Activated T-helper 17 cell treated with anti-CD3 and anti-CD28 coated beads, Interleukin-2, amount 50 U/mL, for 72 hours (primary cell): ENCODE measurements around the gene MICAL2. TPM values are rescaled to one million over a fixed set of nuclear protein-coding genes. Genes with fewer than 3 reads are reported as not detected.
A peak's percentile ranks its signal among the peaks of the same experiment; 100 is the strongest.

Experiments used
- ATAC-seq: fragments of 150-1000 bp; cut with Tn5 transposase; replicated peaks from 2 replicates; pipeline ENCODE4 v1.10.0; 2021; ENCODE audit warnings: mild to moderate bottlenecking, moderate library complexity
- H3K27ac Mint-ChIP-seq: one replicate; pipeline ENCODE4 v1.8.0; 2022; ENCODE audit warnings: mixed read lengths
- H3K27me3 Mint-ChIP-seq: one replicate; pipeline ENCODE4 v1.8.0; 2022; ENCODE audit warnings: mixed read lengths
- H3K36me3 Mint-ChIP-seq: one replicate; pipeline ENCODE4 v1.8.0; 2022; ENCODE audit warnings: low read depth, mild to moderate bottlenecking, mixed read lengths
- H3K4me1 Mint-ChIP-seq: one replicate; pipeline ENCODE4 v1.8.0; 2022; ENCODE audit warnings: mixed read lengths
- H3K4me3 Mint-ChIP-seq: one replicate; pipeline ENCODE4 v1.8.0; 2022; ENCODE audit warnings: mild to moderate bottlenecking, mixed read lengths
- H3K9me3 Mint-ChIP-seq: one replicate; pipeline ENCODE4 v1.8.0; 2022; ENCODE audit warnings: mixed read lengths
- total RNA-seq, 2 donors: library from RNA; stranded (reverse); gene quantifications; one replicate each; pipeline ENCODE4 v1.2.3, GENCODE V29; 2022

Gene MICAL2
- total RNA-seq, 2 donors from 2014 or later, result 127 to 253 TPM

GRCh38 chr11:12152321-12152720 is 41.9 kb downstream of the MICAL2 start:
- Mint-ChIP-seq H3K36me3 (peaks cover 25% of the 10 kb centered on the region), H3K4me1 (peaks cover 64% of the 10 kb centered on the region), H3K27ac (peak overlapping the region; percentile 66), H3K27me3 (no peaks in the 10 kb centered on the region), H3K9me3 (no peaks in the 10 kb centered on the region), H3K4me3 (peak overlapping the region; percentile 12)
- no peak for ATAC-seq

- Mint-ChIP-seq H3K36me3 (peaks cover 25% of the 10 kb centered on the region), H3K4me3 (peak overlapping the region; percentile 57), H3K27me3 (no peaks in the 10 kb centered on the region), H3K9me3 (no peaks in the 10 kb centered on the region), H3K27ac (peak overlapping the region; percentile 88), H3K4me1 (peaks cover 56% of the 10 kb centered on the region)
- no peak for ATAC-seq
These were observed 44.7 kb downstream of the MICAL2 start for GRCh38 chr11:12154871-12155668.

- no peak for ATAC-seq
- peaks cover 25% of the 10 kb centered on the region for H3K36me3 Mint-ChIP-seq
- peak overlapping the region; percentile 57 for H3K4me3 Mint-ChIP-seq
- H3K27ac Mint-ChIP-seq, result peak overlapping the region; percentile 88
- H3K27me3 Mint-ChIP-seq, result no peaks in the 10 kb centered on the region
- H3K4me1 Mint-ChIP-seq, result peaks cover 50% of the 10 kb centered on the region
- H3K9me3 Mint-ChIP-seq, result no peaks in the 10 kb centered on the region
These were observed 45.3 kb downstream of the MICAL2 start for GRCh38 chr11:12155696-12156095.

- peak overlapping the region; percentile 57 for H3K4me3 Mint-ChIP-seq
- H3K4me1 Mint-ChIP-seq, result peaks cover 41% of the 10 kb centered on the region
- H3K27ac Mint-ChIP-seq, result peak overlapping the region; percentile 88
- H3K9me3 Mint-ChIP-seq, result no peaks in the 10 kb centered on the region
- no peaks in the 10 kb centered on the region for H3K27me3 Mint-ChIP-seq
- H3K36me3 Mint-ChIP-seq, result peaks cover 30% of the 10 kb centered on the region
- no peak for ATAC-seq
These were observed 46.1 kb downstream of the MICAL2 start for GRCh38 chr11:12156301-12157140.

GRCh38 chr11:12157241-12157661 is 46.9 kb downstream of the MICAL2 start:
- peaks cover 37% of the 10 kb centered on the region for H3K4me1 Mint-ChIP-seq
- no peaks in the 10 kb centered on the region for H3K27me3 Mint-ChIP-seq
- H3K9me3 Mint-ChIP-seq, result no peaks in the 10 kb centered on the region
- peak overlapping the region; percentile 88 for H3K27ac Mint-ChIP-seq
- H3K36me3 Mint-ChIP-seq, result peaks cover 30% of the 10 kb centered on the region
- peak; percentile 82 for ATAC-seq
- H3K4me3 Mint-ChIP-seq, result peak overlapping the region; percentile 57

GRCh38 chr11:12158909-12159308 is 48.5 kb downstream of the MICAL2 start:
- peaks cover 26% of the 10 kb centered on the region for H3K36me3 Mint-ChIP-seq
- H3K27ac Mint-ChIP-seq, result peak overlapping the region; percentile 88
- no peaks in the 10 kb centered on the region for H3K9me3 Mint-ChIP-seq
- no peaks in the 10 kb centered on the region for H3K27me3 Mint-ChIP-seq
- H3K4me1 Mint-ChIP-seq, result peaks cover 29% of the 10 kb centered on the region
- no peak overlapping the region for H3K4me3 Mint-ChIP-seq
- no peak for ATAC-seq

GRCh38 chr11:12159351-12160099 is 49.1 kb downstream of the MICAL2 start:
- H3K4me3 Mint-ChIP-seq, result no peak overlapping the region

GRCh38 chr11:12160231-12160630 is 49.8 kb downstream of the MICAL2 start:
- Mint-ChIP-seq H3K36me3 (peaks cover 32% of the 10 kb centered on the region), H3K27ac (peak overlapping the region; percentile 22), H3K27me3 (no peaks in the 10 kb centered on the region), H3K4me3 (no peak overlapping the region), H3K9me3 (no peaks in the 10 kb centered on the region), H3K4me1 (peaks cover 34% of the 10 kb centered on the region)
- no peak for ATAC-seq

More at GRCh38 chr11:12159351-12160099, 49.1 kb downstream of the MICAL2 start:
- no peaks in the 10 kb centered on the region for H3K27me3 Mint-ChIP-seq
- ATAC-seq, result peak; percentile 50
- peaks cover 30% of the 10 kb centered on the region for H3K36me3 Mint-ChIP-seq
- H3K4me1 Mint-ChIP-seq, result peaks cover 34% of the 10 kb centered on the region
- H3K9me3 Mint-ChIP-seq, result no peaks in the 10 kb centered on the region
- H3K27ac Mint-ChIP-seq, result peak overlapping the region; percentile 27

GRCh38 chr11:12160680-12161079 is 50.3 kb downstream of the MICAL2 start:
- Mint-ChIP-seq H3K36me3 (peaks cover 30% of the 10 kb centered on the region), H3K27ac (peak overlapping the region; percentile 22), H3K4me1 (peaks cover 30% of the 10 kb centered on the region), H3K4me3 (no peak overlapping the region), H3K27me3 (no peaks in the 10 kb centered on the region), H3K9me3 (no peaks in the 10 kb centered on the region)
- no peak for ATAC-seq

- Mint-ChIP-seq H3K36me3 (peaks cover 27% of the 10 kb centered on the region), H3K4me3 (no peak overlapping the region), H3K4me1 (peaks cover 26% of the 10 kb centered on the region), H3K27me3 (no peaks in the 10 kb centered on the region), H3K9me3 (no peaks in the 10 kb centered on the region), H3K27ac (peak overlapping the region; percentile 22)
- ATAC-seq, result no peak
These were observed 50.7 kb downstream of the MICAL2 start for GRCh38 chr11:12161137-12161536.

GRCh38 chr11:12161603-12162350 is 51.4 kb downstream of the MICAL2 start:
- no peaks in the 10 kb centered on the region for H3K9me3 Mint-ChIP-seq
- peaks cover 32% of the 10 kb centered on the region for H3K36me3 Mint-ChIP-seq
- H3K27ac Mint-ChIP-seq, result peak overlapping the region; percentile 22
- no peaks in the 10 kb centered on the region for H3K27me3 Mint-ChIP-seq
- ATAC-seq, result no peak
- no peak overlapping the region for H3K4me3 Mint-ChIP-seq
- peaks cover 27% of the 10 kb centered on the region for H3K4me1 Mint-ChIP-seq

GRCh38 chr11:12162652-12163051 is 52.3 kb downstream of the MICAL2 start:
- Mint-ChIP-seq H3K36me3 (peaks cover 39% of the 10 kb centered on the region), H3K4me3 (no peak overlapping the region), H3K27me3 (no peaks in the 10 kb centered on the region), H3K9me3 (no peaks in the 10 kb centered on the region), H3K4me1 (peaks cover 34% of the 10 kb centered on the region), H3K27ac (peak overlapping the region; percentile 80)
- no peak for ATAC-seq

GRCh38 chr11:12163181-12163941 is 53.0 kb downstream of the MICAL2 start:
- Mint-ChIP-seq H3K9me3 (no peaks in the 10 kb centered on the region), H3K27ac (peak overlapping the region; percentile 80), H3K4me1 (peaks cover 37% of the 10 kb centered on the region), H3K4me3 (peak overlapping the region; percentile 27), H3K36me3 (peaks cover 39% of the 10 kb centered on the region), H3K27me3 (no peaks in the 10 kb centered on the region)
- ATAC-seq, result no peak
